Smooth muscle cell (in vitro differentiated cells): ENCODE results near the gene RAET1L. TPM values are rescaled to one million over a fixed set of nuclear protein-coding genes. Genes with fewer than 3 reads are reported as not detected.
A peak's percentile ranks its signal among the peaks of the same experiment; 100 is the strongest.

Experiments
- DNase-seq: peaks from one replicate; lab custom pipeline; 2025; ENCODE audit not compliant: unreplicated experiment; lab: John Stamatoyannopoulos, UW
- H2AFZ ChIP-seq: fragments of 200-600 bp; sonication (generic); 2 replicates; pipeline ENCODE4 v1.6.0; 2016; ENCODE audit warnings: antibody characterized with exemption, low read depth, mild to moderate bottlenecking
- H3F3A ChIP-seq: fragments of 200-600 bp; sonication (generic); 2 replicates; pipeline ENCODE4 v1.6.0; 2017; ENCODE audit warnings: antibody characterized with exemption, low read depth
- H3K27ac ChIP-seq: fragments of 200-600 bp; sonication (generic); 2 replicates; pipeline ENCODE4 v1.5.1; 2016; ENCODE audit warnings: low read depth, mild to moderate bottlenecking
- H3K27me3 ChIP-seq: fragments of 200-600 bp; sonication (generic); 2 replicates; pipeline ENCODE4 v1.6.1; 2016; ENCODE audit warnings: low read depth, mild to moderate bottlenecking
- H3K36me3 ChIP-seq: fragments of 200-600 bp; sonication (generic); 2 replicates; pipeline ENCODE4 v1.5.1; 2016; ENCODE audit warnings: low read depth
- H3K4me1 ChIP-seq: fragments of 200-600 bp; sonication (generic); 2 replicates; pipeline ENCODE4 v1.5.1; 2016; ENCODE audit warnings: low read depth
- H3K4me2 ChIP-seq: fragments of 200-600 bp; sonication (generic); 2 replicates; pipeline ENCODE4 v1.6.0; 2016; ENCODE audit warnings: mild to moderate bottlenecking
- H3K4me3 ChIP-seq: fragments of 200-600 bp; sonication (generic); 2 replicates; pipeline ENCODE4 v1.5.1; 2016; ENCODE audit warnings: mild to moderate bottlenecking
- H3K79me2 ChIP-seq: fragments of 200-600 bp; sonication (generic); 2 replicates; pipeline ENCODE4 v1.6.0; 2016; ENCODE audit warnings: low read depth, mild to moderate bottlenecking
- H3K9ac ChIP-seq: fragments of 200-600 bp; sonication (generic); 2 replicates; pipeline ENCODE4 v1.6.0; 2016; ENCODE audit warnings: low read depth
- H3K9me3 ChIP-seq: fragments of 200-600 bp; sonication (generic); replicated peaks from 2 replicates; pipeline ENCODE4 v1.5.1; 2016; ENCODE audit warnings: low read depth
- H4K20me1 ChIP-seq: fragments of 200-600 bp; sonication (generic); 2 replicates; pipeline ENCODE4 v1.6.0; 2016; ENCODE audit warnings: low read depth
- WGBS: methylation state at CpG from one replicate; pipeline ENCODE4 v1.1.7; 2016; ENCODE audit warnings: low lambda C conversion rate; 5-methylcytosine and 5-hydroxymethylcytosine counted together
- polyA plus RNA-seq: library from polyadenylated mRNA; unstranded; fragments of >200 nt; fragmentation: Nextera tagmentation; extraction: Ambion mirVana; gene quantifications from 2 replicates; pipeline ENCODE4 v1.2.1, GENCODE V29; 2016
- total RNA-seq: library from RNA; depleted of rRNA; stranded (reverse); fragments of >200 nt; gene quantifications from 2 replicates; pipeline ENCODE4 v1.2.3, GENCODE V29; 2014
- TF ChIP-seq, protein P1 (sequence below): fragments of 200-600 bp; sonication (generic); IDR thresholded peaks from 2 replicates; pipeline ENCODE4 v1.5.1; 2017; ENCODE audit warnings: borderline replicate concordance, mild to moderate bottlenecking, antibody characterized with exemption; ENCODE audit not compliant: insufficient read depth, poor library complexity, severe bottlenecking

RAET1L gene
- total and polyA plus RNA-seq, 2 experiments from 2014 or later, result 0.23 to 3.6 TPM

- Histone ChIP-seq H3K36me3 (no peaks in the 10 kb centered on the region), H3K4me3 (no peak overlapping the region), H3K27me3 (peaks cover 85% of the 10 kb centered on the region), H3K27ac (no peak overlapping the region), H4K20me1 (no peaks in the 10 kb centered on the region), H3K79me2 (no peaks in the 10 kb centered on the region), H3K9me3 (no peaks in the 10 kb centered on the region), H2AFZ (no peak overlapping the region), H3K9ac (no peak overlapping the region), H3K4me2 (no peak overlapping the region), H3F3A (no peaks in the 10 kb centered on the region), H3K4me1 (no peaks in the 10 kb centered on the region)
- WGBS, result 84% methylated on average over 19 of the region's 19 CpGs
- no peak for DNase-seq
- TF ChIP-seq, protein P1, sequence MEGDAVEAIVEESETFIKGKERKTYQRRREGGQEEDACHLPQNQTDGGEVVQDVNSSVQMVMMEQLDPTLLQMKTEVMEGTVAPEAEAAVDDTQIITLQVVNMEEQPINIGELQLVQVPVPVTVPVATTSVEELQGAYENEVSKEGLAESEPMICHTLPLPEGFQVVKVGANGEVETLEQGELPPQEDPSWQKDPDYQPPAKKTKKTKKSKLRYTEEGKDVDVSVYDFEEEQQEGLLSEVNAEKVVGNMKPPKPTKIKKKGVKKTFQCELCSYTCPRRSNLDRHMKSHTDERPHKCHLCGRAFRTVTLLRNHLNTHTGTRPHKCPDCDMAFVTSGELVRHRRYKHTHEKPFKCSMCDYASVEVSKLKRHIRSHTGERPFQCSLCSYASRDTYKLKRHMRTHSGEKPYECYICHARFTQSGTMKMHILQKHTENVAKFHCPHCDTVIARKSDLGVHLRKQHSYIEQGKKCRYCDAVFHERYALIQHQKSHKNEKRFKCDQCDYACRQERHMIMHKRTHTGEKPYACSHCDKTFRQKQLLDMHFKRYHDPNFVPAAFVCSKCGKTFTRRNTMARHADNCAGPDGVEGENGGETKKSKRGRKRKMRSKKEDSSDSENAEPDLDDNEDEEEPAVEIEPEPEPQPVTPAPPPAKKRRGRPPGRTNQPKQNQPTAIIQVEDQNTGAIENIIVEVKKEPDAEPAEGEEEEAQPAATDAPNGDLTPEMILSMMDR, result no peak
Measured at GRCh38 chr6:150043501-150044412, 18.4 kb upstream of the RAET1L start.

DNA sequence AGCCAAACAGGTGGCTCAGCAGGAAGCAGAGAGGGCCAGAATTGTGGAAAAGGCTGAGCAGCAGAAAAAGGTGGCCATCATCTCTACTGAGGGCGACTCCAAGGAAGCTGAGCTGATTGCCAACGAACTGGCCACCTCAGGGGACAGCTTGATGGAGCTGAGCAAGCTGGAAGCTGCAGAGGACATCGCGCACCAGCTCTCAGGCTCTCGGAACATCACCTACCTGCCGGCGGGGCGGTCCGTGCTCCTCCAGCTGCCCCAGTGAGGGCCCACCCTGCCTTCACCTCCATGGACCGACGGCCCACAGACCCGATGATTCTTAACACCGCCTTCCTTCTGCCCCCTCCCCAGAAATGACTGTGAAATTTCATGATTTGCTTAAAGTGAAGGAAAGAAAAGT is 17.8 kb upstream of the RAET1L start:
- Histone ChIP-seq H3K4me1 (no peaks in the 10 kb centered on the region), H3F3A (no peaks in the 10 kb centered on the region), H3K27ac (no peak overlapping the region), H3K27me3 (peaks cover 88% of the 10 kb centered on the region), H3K4me3 (no peak overlapping the region), H3K9ac (no peak overlapping the region), H3K4me2 (no peak overlapping the region), H3K9me3 (no peaks in the 10 kb centered on the region), H4K20me1 (no peaks in the 10 kb centered on the region), H2AFZ (no peak overlapping the region), H3K79me2 (no peaks in the 10 kb centered on the region), H3K36me3 (no peaks in the 10 kb centered on the region)
- DNase-seq, result no peak
- 94% methylated on average over 13 of the region's 13 CpGs for WGBS
- TF ChIP-seq, protein P1, result no peak

- TF ChIP-seq, protein P1, result no peak
- no peak for DNase-seq
- WGBS, result 15% methylated on average over 19 of the region's 21 CpGs
- H3K27ac ChIP-seq, result no peak overlapping the region
- no peaks in the 10 kb centered on the region for H3K36me3 ChIP-seq
- peaks cover 100% of the 10 kb centered on the region for H3K27me3 ChIP-seq
- no peak overlapping the region for H3K4me3 ChIP-seq
- H3K4me1 ChIP-seq, result peaks cover 3% of the 10 kb centered on the region
- H4K20me1 ChIP-seq, result no peaks in the 10 kb centered on the region
- H3K4me2 ChIP-seq, result peak overlapping the region; percentile 54
- no peaks in the 10 kb centered on the region for H3K79me2 ChIP-seq
- H3K9me3 ChIP-seq, result no peaks in the 10 kb centered on the region
- no peak overlapping the region for H2AFZ ChIP-seq
- H3F3A ChIP-seq, result no peaks in the 10 kb centered on the region
- no peak overlapping the region for H3K9ac ChIP-seq
Measured at GRCh38 chr6:150038202-150039062, 13.1 kb upstream of the RAET1L start.
